ENCODE data around the gene FFAR4. TPM values are rescaled to one million over a fixed set of nuclear protein-coding genes. Genes with fewer than 3 reads are reported as not detected.

Gene FFAR4
- total and polyA plus RNA-seq, 4 experiments from 2014 or later = not detected

- no peak overlapping the region for H3K4me3 ChIP-seq (ENCODE audit: low read length in 2 of 2)
- Mint-ChIP-seq H3K9me3 (peaks cover 0 to 3% (median 0%) of the 10 kb centered on the region in 8 donors), H3K27ac (peak overlapping the region in 1 of 7 donors; percentile 75), H3K36me3 (no peaks in the 10 kb centered on the region), H3K27me3 (peaks cover 9% of the 10 kb centered on the region in 2 donors), H3K4me3 (no peak overlapping the region), H3K4me1 (peaks cover 0 to 4% (median 0%) of the 10 kb centered on the region in 4 donors)
- no peaks in the 10 kb centered on the region for H3K27me3 ChIP-seq (ENCODE audit: insufficient read depth, low read length)
- intact Hi-C loops (cut with micrococcal nuclease) = no loop called here
- DNase-seq = no peak
- no peaks in the 10 kb centered on the region for H3K36me3 ChIP-seq (ENCODE audit: insufficient read depth, low read length)
- ChIA-PET CTCF (ENCODE audit: partially characterized antibody) (no interaction called here), POLR2A (ENCODE audit: partially characterized antibody) (no interaction called here)
- H3K27ac ChIP-seq (ENCODE audit: low read depth, low read length) = no peak overlapping the region
- H3K9me3 ChIP-seq (ENCODE audit: control insufficient read depth in 1 of 2, low read length in 2 of 2) = no peaks in the 10 kb centered on the region
- H3K4me1 ChIP-seq (ENCODE audit: insufficient read depth, low read length) = no peaks in the 10 kb centered on the region
These were observed 46.7 kb downstream of the FFAR4 start for GRCh38 chr10:93613126-93613525.

DNA sequence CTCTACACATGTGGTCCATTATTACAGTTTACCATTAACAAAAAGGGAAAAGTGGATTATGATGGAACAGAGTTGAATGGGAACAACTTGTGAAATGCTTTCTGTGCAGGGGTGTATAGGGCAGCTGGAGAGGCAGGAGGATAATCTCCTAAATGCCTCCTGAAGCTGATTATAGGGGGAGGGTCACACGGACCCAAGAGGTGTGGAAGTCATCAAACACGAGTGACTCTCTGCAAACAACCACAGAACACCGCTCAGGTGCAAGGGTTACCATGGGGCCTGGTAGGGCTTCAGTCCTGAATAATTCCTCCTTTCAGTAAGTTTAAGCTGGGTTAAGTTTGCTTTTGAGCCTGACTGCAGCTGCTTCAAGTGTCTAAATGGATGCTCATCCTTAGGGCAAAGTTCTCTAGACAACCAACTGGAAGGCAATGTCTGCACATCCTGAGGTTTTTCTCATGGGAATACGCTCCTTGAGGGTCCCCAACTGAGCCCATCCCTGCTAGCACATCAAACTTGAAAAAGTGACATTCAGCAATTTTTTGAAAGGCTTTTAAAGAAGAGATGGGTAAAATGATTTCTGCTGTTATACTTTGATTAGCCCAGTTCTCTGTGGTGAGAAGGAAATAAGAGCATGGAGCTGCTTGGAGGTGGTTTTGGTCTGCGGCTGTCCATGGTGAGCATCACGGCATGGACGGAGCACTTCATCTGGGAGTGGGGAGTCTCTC, 47.8 kb downstream of the FFAR4 start:
- Mint-ChIP-seq H3K27me3 (peaks cover 4 to 6% of the 10 kb centered on the region in 2 donors), H3K36me3 (no peaks in the 10 kb centered on the region), H3K27ac (no peak overlapping the region), H3K4me1 (peaks cover 0 to 4% (median 0%) of the 10 kb centered on the region in 4 donors), H3K9me3 (no peaks in the 10 kb centered on the region), H3K4me3 (no peak overlapping the region)
- H3K36me3 ChIP-seq (ENCODE audit: insufficient read depth, low read length) = no peaks in the 10 kb centered on the region
- no peaks in the 10 kb centered on the region for H3K27me3 ChIP-seq (ENCODE audit: insufficient read depth, low read length)
- no peak overlapping the region for H3K27ac ChIP-seq (ENCODE audit: low read depth, low read length)
- H3K4me1 ChIP-seq (ENCODE audit: insufficient read depth, low read length) = no peaks in the 10 kb centered on the region
- intact Hi-C loops (cut with micrococcal nuclease) = no loop called here
- no peaks in the 10 kb centered on the region for H3K9me3 ChIP-seq (ENCODE audit: control insufficient read depth in 1 of 2, low read length in 2 of 2)
- POLR2A ChIA-PET (ENCODE audit: partially characterized antibody) = no interaction called here
- no peak overlapping the region for H3K4me3 ChIP-seq (ENCODE audit: low read length in 2 of 2)
- DNase-seq = no peak
- CTCF ChIA-PET (ENCODE audit: partially characterized antibody) = no interaction called here

DNA sequence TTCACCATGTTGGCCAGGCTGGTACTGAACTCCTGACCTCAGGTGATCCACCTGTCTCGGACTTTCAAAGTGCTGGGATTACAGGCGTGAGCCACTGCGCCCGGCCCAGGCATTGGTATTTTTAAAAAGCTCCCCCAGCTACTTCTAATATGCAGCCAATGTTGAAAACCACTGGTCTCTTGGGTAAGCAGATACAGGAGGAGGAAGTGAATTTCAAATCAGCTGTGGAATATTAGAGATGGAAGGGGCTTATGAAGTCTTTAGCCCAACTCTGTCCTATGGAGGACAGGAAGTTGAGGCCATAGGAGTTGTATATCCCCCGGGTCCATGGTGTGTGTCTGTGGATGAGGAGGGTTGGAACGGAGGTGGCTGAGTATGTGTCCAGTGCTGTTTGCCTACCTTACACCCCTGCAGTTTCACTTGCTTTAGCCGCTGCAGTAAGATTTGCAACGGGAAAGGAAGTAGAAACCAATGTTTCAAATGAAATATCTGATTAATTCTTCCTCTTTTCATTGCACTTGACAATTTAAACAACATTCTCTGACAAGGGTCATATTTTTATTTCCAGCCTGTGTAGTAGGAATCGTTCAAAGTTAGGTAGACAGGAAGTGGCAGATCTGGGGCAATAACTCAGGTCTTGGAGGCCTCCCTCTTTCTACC, 49.2 kb downstream of the FFAR4 start:
- H3K9me3 Mint-ChIP-seq = no peaks in the 10 kb centered on the region
- no peak overlapping the region for H3K27ac ChIP-seq (ENCODE audit: low read depth, low read length)
- H3K4me3 Mint-ChIP-seq = peak overlapping the region in 1 of 8 donors; percentile 23
- H3K36me3 Mint-ChIP-seq = no peaks in the 10 kb centered on the region
- no peak overlapping the region for H3K4me3 ChIP-seq (ENCODE audit: low read length in 2 of 2)
- CTCF ChIA-PET (ENCODE audit: partially characterized antibody) = no interaction called here
- no peaks in the 10 kb centered on the region for H3K36me3 ChIP-seq (ENCODE audit: insufficient read depth, low read length)
- peaks cover 0 to 4% (median 0%) of the 10 kb centered on the region in 4 donors for H3K4me1 Mint-ChIP-seq
- H3K27me3 Mint-ChIP-seq = peaks cover 2 to 5% of the 10 kb centered on the region in 2 donors
- H3K9me3 ChIP-seq (ENCODE audit: control insufficient read depth in 1 of 2, low read length in 2 of 2) = no peaks in the 10 kb centered on the region
- H3K27me3 ChIP-seq (ENCODE audit: insufficient read depth, low read length) = no peaks in the 10 kb centered on the region
- no peaks in the 10 kb centered on the region for H3K4me1 ChIP-seq (ENCODE audit: insufficient read depth, low read length)
- DNase-seq = no peak
- POLR2A ChIA-PET (ENCODE audit: partially characterized antibody) = no interaction called here
- H3K27ac Mint-ChIP-seq = no peak overlapping the region
- intact Hi-C loops (cut with micrococcal nuclease) = no loop called here

GRCh38 chr10:93620925-93621324, 54.5 kb downstream of the FFAR4 start:
- CTCF ChIA-PET (ENCODE audit: partially characterized antibody) = no interaction called here
- peaks cover 9 to 17% of the 10 kb centered on the region in 2 donors for H3K27me3 Mint-ChIP-seq
- H3K4me1 ChIP-seq (ENCODE audit: insufficient read depth, low read length) = no peaks in the 10 kb centered on the region

DNA sequence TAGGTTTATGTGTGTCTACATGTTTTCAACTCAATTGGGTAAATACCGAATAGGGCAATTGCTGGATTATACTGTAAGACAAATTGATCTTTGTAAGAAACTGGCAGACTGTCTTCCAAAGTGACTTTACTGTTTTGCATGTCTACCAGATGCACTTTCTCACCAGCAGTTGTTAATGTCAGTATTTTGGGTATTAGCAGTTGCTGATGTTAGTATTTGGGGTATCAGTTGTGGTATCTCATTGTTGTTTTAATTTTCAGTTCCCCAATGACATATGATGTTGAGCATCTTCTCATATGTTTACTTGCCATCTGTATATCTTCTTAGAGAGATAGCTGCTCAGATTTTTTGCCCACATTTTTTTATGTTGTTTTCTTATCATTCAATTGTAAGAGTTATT, 56.5 kb downstream of the FFAR4 start:
- DNase-seq = no peak
- Mint-ChIP-seq H3K4me1 (no peaks in the 10 kb centered on the region), H3K27ac (no peak overlapping the region), H3K27me3 (peaks cover 9 to 15% of the 10 kb centered on the region in 2 donors), H3K36me3 (no peaks in the 10 kb centered on the region), H3K4me3 (no peak overlapping the region), H3K9me3 (no peaks in the 10 kb centered on the region)
- Histone ChIP-seq H3K27ac (ENCODE audit: low read depth, low read length) (no peak overlapping the region), H3K36me3 (ENCODE audit: insufficient read depth, low read length) (no peaks in the 10 kb centered on the region), H3K4me1 (ENCODE audit: insufficient read depth, low read length) (no peaks in the 10 kb centered on the region), H3K4me3 (ENCODE audit: low read length in 2 of 2) (no peak overlapping the region), H3K27me3 (ENCODE audit: insufficient read depth, low read length) (no peaks in the 10 kb centered on the region), H3K9me3 (ENCODE audit: control insufficient read depth in 1 of 2, low read length in 2 of 2) (no peaks in the 10 kb centered on the region)
- intact Hi-C loops (cut with micrococcal nuclease) = no loop called here
- ChIA-PET POLR2A (ENCODE audit: partially characterized antibody) (no interaction called here), CTCF (ENCODE audit: partially characterized antibody) (no interaction called here)

More at GRCh38 chr10:93620925-93621324, 54.5 kb downstream of the FFAR4 start:
- Histone ChIP-seq H3K9me3 (ENCODE audit: control insufficient read depth in 1 of 2, low read length in 2 of 2) (no peaks in the 10 kb centered on the region), H3K27ac (ENCODE audit: low read depth, low read length) (no peak overlapping the region), H3K27me3 (ENCODE audit: insufficient read depth, low read length) (no peaks in the 10 kb centered on the region), H3K4me3 (ENCODE audit: low read length in 2 of 2) (no peak overlapping the region), H3K36me3 (ENCODE audit: insufficient read depth, low read length) (no peaks in the 10 kb centered on the region)
- H3K27ac Mint-ChIP-seq = no peak overlapping the region
- DNase-seq = no peak
- intact Hi-C loops (cut with micrococcal nuclease) = no loop called here
- H3K9me3 Mint-ChIP-seq = no peaks in the 10 kb centered on the region
- POLR2A ChIA-PET (ENCODE audit: partially characterized antibody) = no interaction called here
- H3K36me3 Mint-ChIP-seq = no peaks in the 10 kb centered on the region
- H3K4me3 Mint-ChIP-seq = no peak overlapping the region
- H3K4me1 Mint-ChIP-seq = peaks cover 0 to 4% (median 0%) of the 10 kb centered on the region in 4 donors

GRCh38 chr10:93628858-93629257, 62.4 kb downstream of the FFAR4 start:
- Histone ChIP-seq H3K4me1 (ENCODE audit: insufficient read depth, low read length) (no peaks in the 10 kb centered on the region), H3K9me3 (ENCODE audit: control insufficient read depth in 1 of 2, low read length in 2 of 2) (no peaks in the 10 kb centered on the region), H3K36me3 (ENCODE audit: insufficient read depth, low read length) (no peaks in the 10 kb centered on the region), H3K4me3 (ENCODE audit: low read length in 2 of 2) (no peak overlapping the region), H3K27me3 (ENCODE audit: insufficient read depth, low read length) (no peaks in the 10 kb centered on the region), H3K27ac (ENCODE audit: low read depth, low read length) (no peak overlapping the region)
- Mint-ChIP-seq H3K27ac (no peak overlapping the region), H3K27me3 (peaks cover 11 to 19% of the 10 kb centered on the region in 2 donors), H3K4me1 (no peaks in the 10 kb centered on the region), H3K9me3 (peaks cover 0 to 2% (median 0%) of the 10 kb centered on the region in 8 donors), H3K4me3 (no peak overlapping the region), H3K36me3 (no peaks in the 10 kb centered on the region)
- intact Hi-C loops (cut with micrococcal nuclease) = no loop called here
- ChIA-PET CTCF (ENCODE audit: partially characterized antibody) (no interaction called here), POLR2A (ENCODE audit: partially characterized antibody) (no interaction called here)
- no peak for DNase-seq

GRCh38 chr10:93629647-93630305, 63.3 kb downstream of the FFAR4 start:
- H3K27ac Mint-ChIP-seq = peak overlapping the region in 1 of 7 donors; percentile 24
- no peaks in the 10 kb centered on the region for H3K36me3 Mint-ChIP-seq
- no peaks in the 10 kb centered on the region for H3K4me1 Mint-ChIP-seq
- intact Hi-C loops (cut with micrococcal nuclease) = no loop called here
- DNase-seq = no peak
- Histone ChIP-seq H3K4me3 (ENCODE audit: low read length in 2 of 2) (no peak overlapping the region), H3K27ac (ENCODE audit: low read depth, low read length) (no peak overlapping the region), H3K9me3 (ENCODE audit: control insufficient read depth in 1 of 2, low read length in 2 of 2) (no peaks in the 10 kb centered on the region), H3K27me3 (ENCODE audit: insufficient read depth, low read length) (no peaks in the 10 kb centered on the region), H3K36me3 (ENCODE audit: insufficient read depth, low read length) (no peaks in the 10 kb centered on the region), H3K4me1 (ENCODE audit: insufficient read depth, low read length) (no peaks in the 10 kb centered on the region)
- H3K9me3 Mint-ChIP-seq = peaks cover 0 to 2% (median 0%) of the 10 kb centered on the region in 8 donors
- H3K4me3 Mint-ChIP-seq = no peak overlapping the region
- ChIA-PET POLR2A (ENCODE audit: partially characterized antibody) (no interaction called here), CTCF (ENCODE audit: partially characterized antibody) (no interaction called here)
- peaks cover 11 to 19% of the 10 kb centered on the region in 2 donors for H3K27me3 Mint-ChIP-seq
